Measurements from ENCODE around the gene HDAC9.

GRCh38 chr7:18975276-18975675 is 479.7 kb downstream of the HDAC9 start:
- no peak for TF ChIP-seq POLR2AphosphoS5 (IDR thresholded peaks at IDR 0.05; ENCODE audit: low read depth, low read length)
- TF ChIP-seq SIN3A (IDR thresholded peaks at IDR 0.05; ENCODE audit: borderline replicate concordance, insufficient read depth, low read length): no peak
- TF ChIP-seq REST (IDR thresholded peaks at IDR 0.05; ENCODE audit: insufficient read depth in 1 of 2, low read depth in 2 of 2, low read length in 2 of 2): no peak
- no peak for TF ChIP-seq TAF1 (IDR thresholded peaks at IDR 0.05; ENCODE audit: borderline replicate concordance, insufficient read depth, low read length)

All from PFSK-1 (cell line).